Measurements from ENCODE around the gene TNFRSF12A. TPM values are rescaled to one million over a fixed set of nuclear protein-coding genes. Genes with fewer than 3 reads are reported as not detected.

The TNFRSF12A gene, protein sequence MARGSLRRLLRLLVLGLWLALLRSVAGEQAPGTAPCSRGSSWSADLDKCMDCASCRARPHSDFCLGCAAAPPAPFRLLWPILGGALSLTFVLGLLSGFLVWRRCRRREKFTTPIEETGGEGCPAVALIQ
- 1 to 10 TPM; 6.1 to 7.5 TPM for total RNA-seq

- peak; percentile 79 for DNase-seq
- peaks cover 44% of the 10 kb centered on the region for H3K4me1 Mint-ChIP-seq
- ChIA-PET CTCF (interaction anchor here (0.6 to 9.9 kb wide), 7 partner anchors 11 to 148 kb away, joined by 3 to 97 read pairs (median 4); no protein-coding TSS in a partner anchor), POLR2A (interaction anchor here (1.0 to 4.7 kb wide), 13 partner anchors 9 to 130 kb away, joined by 3 to 52 read pairs (median 6); partner anchors contain the start of genes IL32, PAQR4, PKMYT1 and ZNF213)
- H3K27ac Mint-ChIP-seq, result peak within 1 kb of the TSS; percentile 83
- peaks cover 11% of the 10 kb centered on the region for H3K27me3 Mint-ChIP-seq
- peak within 1 kb of the TSS; percentile 83 for H3K4me3 Mint-ChIP-seq
- H3K36me3 Mint-ChIP-seq (ENCODE audit: low read depth), result peaks cover 13% of the 10 kb centered on the region
- no peaks in the 10 kb centered on the region for H3K9me3 Mint-ChIP-seq
These were observed at the start of gene TNFRSF12A for GRCh38 chr16:3020247-3020603. TNFRSF12A (plus strand) TSS chr16:3020368; CDS start chr16:3020398, 30 bp downstream.

DNA sequence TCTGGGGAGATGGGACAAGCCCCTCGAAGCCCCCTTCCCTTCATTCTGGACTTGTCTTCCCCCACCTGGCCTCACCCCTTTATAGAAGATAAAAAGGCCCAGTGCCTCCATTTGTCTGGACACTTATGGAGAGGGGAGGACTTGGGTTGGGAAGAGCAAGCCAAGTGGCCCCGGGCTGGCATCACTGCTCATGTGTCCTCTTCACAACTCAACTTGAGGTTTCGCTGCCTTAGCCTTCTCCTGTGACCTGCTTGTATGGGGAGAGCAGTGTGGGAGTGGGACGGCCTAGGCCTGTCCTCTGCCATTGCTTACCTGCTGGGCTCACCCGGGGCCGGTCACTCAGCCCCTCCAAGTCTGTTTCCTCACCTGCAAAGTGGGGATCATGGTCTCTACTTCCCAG is 49.6 kb upstream of the TNFRSF12A start:
- Mint-ChIP-seq H3K27me3 (peaks cover 16% of the 10 kb centered on the region), H3K4me1 (peaks cover 32% of the 10 kb centered on the region), H3K4me3 (peak overlapping the region; percentile 76), H3K27ac (peak overlapping the region; percentile 71), H3K36me3 (ENCODE audit: low read depth) (peaks cover 23% of the 10 kb centered on the region), H3K9me3 (no peaks in the 10 kb centered on the region)
- CTCF ChIA-PET, result interaction anchor here (0.9 to 1.6 kb wide), 8 partner anchors 9 to 165 kb away, joined by 3 to 31 read pairs (median 6); partner anchors contain the start of genes FLYWCH1, PKMYT1 and ZNF213
- no peak for DNase-seq
- POLR2A ChIA-PET, result interaction anchor here (0.9 to 4.1 kb wide), 10 partner anchors 9 to 217 kb away, joined by 3 to 107 read pairs (median 4); partner anchors contain the start of genes HCFC1R1, PKMYT1 and TNFRSF12A

GRCh38 chr16:2971134-2971984 is 48.8 kb upstream of the TNFRSF12A start:
- Mint-ChIP-seq H3K27ac (peak overlapping the region; percentile 71), H3K36me3 (ENCODE audit: low read depth) (peaks cover 29% of the 10 kb centered on the region), H3K4me3 (peak overlapping the region; percentile 76), H3K27me3 (peaks cover 12% of the 10 kb centered on the region), H3K4me1 (peaks cover 28% of the 10 kb centered on the region), H3K9me3 (no peaks in the 10 kb centered on the region)
- ChIA-PET POLR2A (interaction anchor here (1.4 to 4.1 kb wide), 3 partner anchors 8 to 33 kb away, joined by 3 to 107 read pairs (median 4); partner anchors contain the start of gene PKMYT1), CTCF (no interaction called here)
- DNase-seq, result no peak

DNA sequence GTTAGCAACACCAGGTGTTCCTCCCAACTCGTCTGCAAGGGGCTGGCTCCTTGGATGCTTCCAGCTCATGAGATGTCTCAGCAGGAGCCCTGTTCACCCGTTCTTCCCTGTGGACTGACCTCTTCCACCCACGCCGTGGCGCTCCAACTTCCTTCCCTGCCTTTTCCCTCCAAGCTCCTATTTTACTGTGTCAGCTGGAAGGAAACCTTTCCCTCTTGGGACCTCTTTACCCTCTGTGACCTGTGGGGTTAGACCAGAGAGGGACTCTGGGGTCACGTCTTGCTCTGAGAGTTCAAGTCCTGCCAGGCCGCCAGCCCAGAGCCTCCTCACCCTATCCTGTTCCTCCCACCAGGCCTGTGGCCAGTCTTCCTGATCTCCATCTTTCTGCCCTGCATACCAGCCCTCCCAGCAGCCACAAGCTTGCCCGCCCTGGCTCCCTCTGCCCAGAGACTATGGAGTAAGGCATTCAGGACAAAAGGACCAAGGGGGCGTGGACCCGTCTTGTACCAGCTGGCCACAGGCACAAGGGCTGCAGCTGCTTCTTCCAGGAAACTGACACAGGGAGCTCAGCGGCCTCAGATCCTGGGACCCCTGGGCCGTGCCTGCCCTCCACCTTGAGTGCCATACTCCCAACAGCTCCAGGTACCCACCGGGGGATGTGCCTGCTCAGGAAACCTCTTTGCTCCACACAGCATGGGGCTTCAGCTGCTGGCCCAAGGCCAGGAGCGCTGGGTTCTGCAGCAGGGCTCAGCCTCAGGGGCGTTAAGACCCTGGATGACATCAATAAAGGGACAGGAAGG is 48.0 kb upstream of the TNFRSF12A start:
- peaks cover 34% of the 10 kb centered on the region for H3K36me3 Mint-ChIP-seq (ENCODE audit: low read depth)
- ChIA-PET CTCF (interaction anchor here (0.6 to 0.9 kb wide), 3 partner anchors 8 to 45 kb away, joined by 3 read pairs; no protein-coding TSS in a partner anchor), POLR2A (interaction anchor here (1.4 to 4.1 kb wide), 3 partner anchors 7 to 32 kb away, joined by 3 to 107 read pairs (median 4); partner anchors contain the start of gene PKMYT1)
- H3K9me3 Mint-ChIP-seq, result no peaks in the 10 kb centered on the region
- peaks cover 10% of the 10 kb centered on the region for H3K27me3 Mint-ChIP-seq
- peak overlapping the region; percentile 40 for H3K27ac Mint-ChIP-seq
- H3K4me1 Mint-ChIP-seq, result peaks cover 33% of the 10 kb centered on the region
- peak overlapping the region; percentile 15 for H3K4me3 Mint-ChIP-seq
- DNase-seq, result no peak

- peaks cover 40% of the 10 kb centered on the region for H3K36me3 Mint-ChIP-seq (ENCODE audit: low read depth)
- no peak overlapping the region for H3K27ac Mint-ChIP-seq
- no peak overlapping the region for H3K4me3 Mint-ChIP-seq
- H3K4me1 Mint-ChIP-seq, result peaks cover 36% of the 10 kb centered on the region
- peaks cover 5% of the 10 kb centered on the region for H3K27me3 Mint-ChIP-seq
- DNase-seq, result no peak
- CTCF ChIA-PET, result interaction anchor here (0.6 kb wide), 1 partner anchor 8 kb away, joined by 3 read pairs; no protein-coding TSS in a partner anchor
- POLR2A ChIA-PET, result interaction anchor here (1.5 kb wide), 1 partner anchor 15 kb away, joined by 4 read pairs; a partner anchor contains a TSS
- no peaks in the 10 kb centered on the region for H3K9me3 Mint-ChIP-seq
These were observed 47.1 kb upstream of the TNFRSF12A start for GRCh38 chr16:2973093-2973492.

- H3K27ac Mint-ChIP-seq, result no peak overlapping the region
- POLR2A ChIA-PET, result no interaction called here
These were observed 46.4 kb upstream of the TNFRSF12A start for GRCh38 chr16:2973605-2974318.

GRCh38 chr16:2974319-2975056 is 45.7 kb upstream of the TNFRSF12A start:
- ChIA-PET CTCF (no interaction called here), POLR2A (interaction anchor here (0.8 kb wide), 1 partner anchor 384 kb away, joined by 3 read pairs; no protein-coding TSS in a partner anchor)
- Mint-ChIP-seq H3K27me3 (no peaks in the 10 kb centered on the region), H3K36me3 (ENCODE audit: low read depth) (peaks cover 43% of the 10 kb centered on the region), H3K4me1 (peaks cover 35% of the 10 kb centered on the region), H3K9me3 (no peaks in the 10 kb centered on the region), H3K4me3 (no peak overlapping the region), H3K27ac (no peak overlapping the region)
- no peak for DNase-seq

More at GRCh38 chr16:2973605-2974318, 46.4 kb upstream of the TNFRSF12A start:
- Mint-ChIP-seq H3K4me1 (peaks cover 33% of the 10 kb centered on the region), H3K36me3 (ENCODE audit: low read depth) (peaks cover 43% of the 10 kb centered on the region), H3K4me3 (no peak overlapping the region), H3K9me3 (no peaks in the 10 kb centered on the region), H3K27me3 (no peaks in the 10 kb centered on the region)
- CTCF ChIA-PET, result no interaction called here
- no peak for DNase-seq

- CTCF ChIA-PET, result no interaction called here
- H3K27me3 Mint-ChIP-seq, result no peaks in the 10 kb centered on the region
- H3K36me3 Mint-ChIP-seq (ENCODE audit: low read depth), result peaks cover 45% of the 10 kb centered on the region
- peaks cover 34% of the 10 kb centered on the region for H3K4me1 Mint-ChIP-seq
- POLR2A ChIA-PET, result interaction anchor here (0.8 to 2.6 kb wide), 2 partner anchors 10 to 384 kb away, joined by 3 to 7 read pairs; no protein-coding TSS in a partner anchor
- no peak overlapping the region for H3K27ac Mint-ChIP-seq
- no peaks in the 10 kb centered on the region for H3K9me3 Mint-ChIP-seq
- H3K4me3 Mint-ChIP-seq, result no peak overlapping the region
- DNase-seq, result no peak
These were observed 44.9 kb upstream of the TNFRSF12A start for GRCh38 chr16:2975161-2975795.

- ChIA-PET CTCF (interaction anchor here (0.5 kb wide), 1 partner anchor 58 kb away, joined by 4 read pairs; no protein-coding TSS in a partner anchor), POLR2A (interaction anchor here (2.6 kb wide), 1 partner anchor 11 kb away, joined by 7 read pairs; no protein-coding TSS in a partner anchor)
- no peak overlapping the region for H3K4me3 Mint-ChIP-seq
- H3K36me3 Mint-ChIP-seq (ENCODE audit: low read depth), result peaks cover 39% of the 10 kb centered on the region
- DNase-seq, result no peak
- H3K4me1 Mint-ChIP-seq, result peaks cover 32% of the 10 kb centered on the region
- H3K27ac Mint-ChIP-seq, result no peak overlapping the region
- no peaks in the 10 kb centered on the region for H3K27me3 Mint-ChIP-seq
- H3K9me3 Mint-ChIP-seq, result no peaks in the 10 kb centered on the region
These were observed 44.0 kb upstream of the TNFRSF12A start for GRCh38 chr16:2976201-2976600.

GRCh38 chr16:2976673-2977072 is 43.5 kb upstream of the TNFRSF12A start:
- no peaks in the 10 kb centered on the region for H3K9me3 Mint-ChIP-seq
- H3K27me3 Mint-ChIP-seq, result no peaks in the 10 kb centered on the region
- CTCF ChIA-PET, result no interaction called here
- no peak overlapping the region for H3K27ac Mint-ChIP-seq
- peaks cover 34% of the 10 kb centered on the region for H3K4me1 Mint-ChIP-seq
- no peak overlapping the region for H3K4me3 Mint-ChIP-seq
- no peak for DNase-seq
- POLR2A ChIA-PET, result interaction anchor here (2.6 kb wide), 1 partner anchor 11 kb away, joined by 7 read pairs; no protein-coding TSS in a partner anchor
- H3K36me3 Mint-ChIP-seq (ENCODE audit: low read depth), result peaks cover 37% of the 10 kb centered on the region

GRCh38 chr16:2977440-2977839 is 42.7 kb upstream of the TNFRSF12A start:
- POLR2A ChIA-PET, result interaction anchor here (0.7 to 4.7 kb wide), 3 partner anchors 7 to 225 kb away, joined by 3 to 107 read pairs (median 7); partner anchors contain the start of genes PAQR4 and SRRM2
- H3K4me1 Mint-ChIP-seq, result peaks cover 33% of the 10 kb centered on the region

More at GRCh38 chr16:2977440-2977839, 42.7 kb upstream of the TNFRSF12A start:
- CTCF ChIA-PET, result interaction anchor here (1.4 to 4.7 kb wide), 3 partner anchors 8 to 152 kb away, joined by 4 to 31 read pairs (median 6); partner anchors contain the start of gene PAQR4
- no peak for DNase-seq
- Mint-ChIP-seq H3K4me3 (no peak overlapping the region), H3K27ac (no peak overlapping the region), H3K27me3 (no peaks in the 10 kb centered on the region), H3K36me3 (ENCODE audit: low read depth) (peaks cover 29% of the 10 kb centered on the region), H3K9me3 (no peaks in the 10 kb centered on the region)

Data from activated CD4-positive, alpha-beta memory T cell treated with anti-CD3 and anti-CD28 coated beads, Interleukin-2, amount 10 ng/mL, durations not matched to agents 7 days and 5 days (primary cell).